ENCODE results near the gene MORC1.

MORC1 gene

GRCh38 chr3:108953210-108953609 is 164.7 kb downstream of the MORC1 start:
- Histone ChIP-seq H3K9me3 (ENCODE audit: control insufficient read depth, low read length) (no peaks in the 10 kb centered on the region), H3K4me3 (ENCODE audit: insufficient read depth, low read depth, low read length, poor library complexity, severe bottlenecking) (no peak overlapping the region), H3K27ac (ENCODE audit: insufficient read depth, low read length, poor library complexity, severe bottlenecking) (no peak overlapping the region), H3K27me3 (replicated peaks; ENCODE audit: control insufficient read depth, insufficient read depth, low read length, poor library complexity, severe bottlenecking) (no peaks in the 10 kb centered on the region), H3K4me1 (ENCODE audit: control insufficient read depth, insufficient read depth, low read length, poor library complexity, severe bottlenecking) (no peaks in the 10 kb centered on the region), H3K36me3 (ENCODE audit: control insufficient read depth, insufficient read depth, low read length) (no peaks in the 10 kb centered on the region)
- no peak for DNase-seq

- no peak overlapping the region for H3K27ac ChIP-seq (ENCODE audit: insufficient read depth, low read length, poor library complexity, severe bottlenecking)
- no peaks in the 10 kb centered on the region for H3K27me3 ChIP-seq (replicated peaks; ENCODE audit: control insufficient read depth, insufficient read depth, low read length, poor library complexity, severe bottlenecking)
- DNase-seq, result no peak
- H3K4me3 ChIP-seq (ENCODE audit: insufficient read depth, low read depth, low read length, poor library complexity, severe bottlenecking), result no peak overlapping the region
- H3K36me3 ChIP-seq (ENCODE audit: control insufficient read depth, insufficient read depth, low read length), result no peaks in the 10 kb centered on the region
- H3K9me3 ChIP-seq (ENCODE audit: control insufficient read depth, low read length), result no peaks in the 10 kb centered on the region
- H3K4me1 ChIP-seq (ENCODE audit: control insufficient read depth, insufficient read depth, low read length, poor library complexity, severe bottlenecking), result no peaks in the 10 kb centered on the region
Measured at GRCh38 chr3:108951820-108952501, 166.0 kb downstream of the MORC1 start.

GRCh38 chr3:108947855-108948254 is 170.1 kb downstream of the MORC1 start:
- H3K9me3 ChIP-seq (ENCODE audit: control insufficient read depth, low read length), result no peaks in the 10 kb centered on the region
- DNase-seq, result no peak
- H3K4me1 ChIP-seq (ENCODE audit: control insufficient read depth, insufficient read depth, low read length, poor library complexity, severe bottlenecking), result no peaks in the 10 kb centered on the region
- H3K36me3 ChIP-seq (ENCODE audit: control insufficient read depth, insufficient read depth, low read length), result no peaks in the 10 kb centered on the region
- H3K27ac ChIP-seq (ENCODE audit: insufficient read depth, low read length, poor library complexity, severe bottlenecking), result no peak overlapping the region
- H3K4me3 ChIP-seq (ENCODE audit: insufficient read depth, low read depth, low read length, poor library complexity, severe bottlenecking), result no peak overlapping the region
- no peaks in the 10 kb centered on the region for H3K27me3 ChIP-seq (replicated peaks; ENCODE audit: control insufficient read depth, insufficient read depth, low read length, poor library complexity, severe bottlenecking)

GRCh38 chr3:108946292-108947285 is 171.3 kb downstream of the MORC1 start:
- no peaks in the 10 kb centered on the region for H3K27me3 ChIP-seq (replicated peaks; ENCODE audit: control insufficient read depth, insufficient read depth, low read length, poor library complexity, severe bottlenecking)
- no peak for DNase-seq
- H3K4me1 ChIP-seq (ENCODE audit: control insufficient read depth, insufficient read depth, low read length, poor library complexity, severe bottlenecking), result no peaks in the 10 kb centered on the region
- H3K9me3 ChIP-seq (ENCODE audit: control insufficient read depth, low read length), result no peaks in the 10 kb centered on the region
- no peaks in the 10 kb centered on the region for H3K36me3 ChIP-seq (ENCODE audit: control insufficient read depth, insufficient read depth, low read length)
- H3K4me3 ChIP-seq (ENCODE audit: insufficient read depth, low read depth, low read length, poor library complexity, severe bottlenecking), result no peak overlapping the region
- H3K27ac ChIP-seq (ENCODE audit: insufficient read depth, low read length, poor library complexity, severe bottlenecking), result no peak overlapping the region

- no peaks in the 10 kb centered on the region for H3K36me3 ChIP-seq (ENCODE audit: control insufficient read depth, insufficient read depth, low read length)
- H3K4me3 ChIP-seq (ENCODE audit: insufficient read depth, low read depth, low read length, poor library complexity, severe bottlenecking), result no peak overlapping the region
- no peak overlapping the region for H3K27ac ChIP-seq (ENCODE audit: insufficient read depth, low read length, poor library complexity, severe bottlenecking)
- H3K27me3 ChIP-seq (replicated peaks; ENCODE audit: control insufficient read depth, insufficient read depth, low read length, poor library complexity, severe bottlenecking), result no peaks in the 10 kb centered on the region
- DNase-seq, result no peak
- no peaks in the 10 kb centered on the region for H3K9me3 ChIP-seq (ENCODE audit: control insufficient read depth, low read length)
- no peaks in the 10 kb centered on the region for H3K4me1 ChIP-seq (ENCODE audit: control insufficient read depth, insufficient read depth, low read length, poor library complexity, severe bottlenecking)
Measured at GRCh38 chr3:108940568-108941263, 177.2 kb downstream of the MORC1 start.

- Histone ChIP-seq H3K4me3 (ENCODE audit: insufficient read depth, low read depth, low read length, poor library complexity, severe bottlenecking) (no peak overlapping the region), H3K27ac (ENCODE audit: insufficient read depth, low read length, poor library complexity, severe bottlenecking) (no peak overlapping the region), H3K9me3 (ENCODE audit: control insufficient read depth, low read length) (no peaks in the 10 kb centered on the region), H3K4me1 (ENCODE audit: control insufficient read depth, insufficient read depth, low read length, poor library complexity, severe bottlenecking) (no peaks in the 10 kb centered on the region), H3K27me3 (replicated peaks; ENCODE audit: control insufficient read depth, insufficient read depth, low read length, poor library complexity, severe bottlenecking) (no peaks in the 10 kb centered on the region), H3K36me3 (ENCODE audit: control insufficient read depth, insufficient read depth, low read length) (no peaks in the 10 kb centered on the region)
- no peak for DNase-seq
Measured at GRCh38 chr3:108940166-108940565, 177.8 kb downstream of the MORC1 start.

- DNase-seq, result no peak
- H3K4me3 ChIP-seq (ENCODE audit: insufficient read depth, low read depth, low read length, poor library complexity, severe bottlenecking), result no peak overlapping the region
- H3K4me1 ChIP-seq (ENCODE audit: control insufficient read depth, insufficient read depth, low read length, poor library complexity, severe bottlenecking), result no peaks in the 10 kb centered on the region
- no peak overlapping the region for H3K27ac ChIP-seq (ENCODE audit: insufficient read depth, low read length, poor library complexity, severe bottlenecking)
- no peaks in the 10 kb centered on the region for H3K9me3 ChIP-seq (ENCODE audit: control insufficient read depth, low read length)
- H3K36me3 ChIP-seq (ENCODE audit: control insufficient read depth, insufficient read depth, low read length), result no peaks in the 10 kb centered on the region
- no peaks in the 10 kb centered on the region for H3K27me3 ChIP-seq (replicated peaks; ENCODE audit: control insufficient read depth, insufficient read depth, low read length, poor library complexity, severe bottlenecking)
Measured at GRCh38 chr3:108936924-108937689, 180.8 kb downstream of the MORC1 start.

- no peaks in the 10 kb centered on the region for H3K9me3 ChIP-seq (ENCODE audit: control insufficient read depth, low read length)
- no peak overlapping the region for H3K4me3 ChIP-seq (ENCODE audit: insufficient read depth, low read depth, low read length, poor library complexity, severe bottlenecking)
- H3K27ac ChIP-seq (ENCODE audit: insufficient read depth, low read length, poor library complexity, severe bottlenecking), result no peak overlapping the region
- H3K36me3 ChIP-seq (ENCODE audit: control insufficient read depth, insufficient read depth, low read length), result no peaks in the 10 kb centered on the region
- no peak for DNase-seq
- H3K4me1 ChIP-seq (ENCODE audit: control insufficient read depth, insufficient read depth, low read length, poor library complexity, severe bottlenecking), result no peaks in the 10 kb centered on the region
- H3K27me3 ChIP-seq (replicated peaks; ENCODE audit: control insufficient read depth, insufficient read depth, low read length, poor library complexity, severe bottlenecking), result no peaks in the 10 kb centered on the region
Measured at GRCh38 chr3:108931035-108931434, 186.9 kb downstream of the MORC1 start.

- H3K4me1 ChIP-seq (ENCODE audit: control insufficient read depth, insufficient read depth, low read length, poor library complexity, severe bottlenecking), result no peaks in the 10 kb centered on the region
- H3K4me3 ChIP-seq (ENCODE audit: insufficient read depth, low read depth, low read length, poor library complexity, severe bottlenecking), result no peak overlapping the region
- no peak overlapping the region for H3K27ac ChIP-seq (ENCODE audit: insufficient read depth, low read length, poor library complexity, severe bottlenecking)
- no peak for DNase-seq
- no peaks in the 10 kb centered on the region for H3K36me3 ChIP-seq (ENCODE audit: control insufficient read depth, insufficient read depth, low read length)
- H3K27me3 ChIP-seq (replicated peaks; ENCODE audit: control insufficient read depth, insufficient read depth, low read length, poor library complexity, severe bottlenecking), result no peaks in the 10 kb centered on the region
- no peaks in the 10 kb centered on the region for H3K9me3 ChIP-seq (ENCODE audit: control insufficient read depth, low read length)
Measured at GRCh38 chr3:108918866-108919265, 199.1 kb downstream of the MORC1 start.

All from effector memory CD4-positive, alpha-beta T cell (primary cell).